Left ventricle myocardium inferior (tissue), 1 donor: ENCODE measurements around the gene SCO1. TPM values are rescaled to one million over a fixed set of nuclear protein-coding genes. Genes with fewer than 3 reads are reported as not detected.

Experiments
- DNase-seq: peaks from one replicate; pipeline ENCODE4 v3.0.0-alpha.2; 2020
- H3K27ac ChIP-seq: fragments of 200-600 bp; replicated peaks from 2 replicates; pipeline ENCODE4 v1.8.0; 2021
- H3K27me3 ChIP-seq: fragments of 200-600 bp; 2 replicates; pipeline ENCODE4 v1.8.0; 2021; ENCODE audit warnings: low read depth
- H3K36me3 ChIP-seq: fragments of 200-600 bp; 2 replicates; pipeline ENCODE4 v1.8.0; 2021
- H3K4me1 ChIP-seq: fragments of 200-600 bp; 2 replicates; pipeline ENCODE4 v1.8.0; 2021
- H3K4me3 ChIP-seq: fragments of 200-600 bp; 2 replicates; pipeline ENCODE4 v1.8.0; 2021; ENCODE audit warnings: mild to moderate bottlenecking, moderate library complexity
- H3K9me3 ChIP-seq: fragments of 200-600 bp; replicated peaks from 2 replicates; pipeline ENCODE4 v1.8.0; 2021
- CTCF ChIP-seq: fragments of 200-600 bp; IDR thresholded peaks from 2 replicates; pipeline ENCODE4 v1.8.0; 2021; ENCODE audit warnings: antibody characterized with exemption, mild to moderate bottlenecking, borderline replicate concordance
- intact Hi-C: fragments of 100-400 bp; cut with micrococcal nuclease; formaldehyde crosslinking; loops from one replicate; pipeline ENCODE4 v1.11.0; 2022
- total RNA-seq: library from RNA; stranded (reverse); fragmentation: NEBNext Ultra II Directional; extraction: Animal tissue kit (Norgen Biotek cat#: 25700); gene quantifications from one replicate; pipeline ENCODE4 v1.2.1, GENCODE V29; 2021
- donor health status: DM: no; HTN: yes; CAD: no; lungs with severe emphysema.

Gene SCO1
- total RNA-seq, 1 donor from 2014 or later = 36.8 TPM

GRCh38 chr17:10664571-10664970 is 32.8 kb downstream of the SCO1 start:
- no peak overlapping the region for H3K4me3 ChIP-seq

GRCh38 chr17:10663231-10663630 is 34.1 kb downstream of the SCO1 start:
- DNase-seq = no peak
- intact Hi-C loops = no loop called here

More at GRCh38 chr17:10664571-10664970, 32.8 kb downstream of the SCO1 start:
- intact Hi-C loops = no loop called here
- TF ChIP-seq CTCF = no peak
- Histone ChIP-seq H3K27me3 (no peaks in the 10 kb centered on the region), H3K27ac (no peak overlapping the region), H3K4me1 (no peaks in the 10 kb centered on the region), H3K36me3 (no peaks in the 10 kb centered on the region), H3K9me3 (no peaks in the 10 kb centered on the region)
- DNase-seq = no peak

GRCh38 chr17:10661437-10661836 is 35.9 kb downstream of the SCO1 start:
- H3K9me3 ChIP-seq = no peaks in the 10 kb centered on the region

More at GRCh38 chr17:10663231-10663630, 34.1 kb downstream of the SCO1 start:
- no peak overlapping the region for H3K27ac ChIP-seq
- TF ChIP-seq CTCF = no peak
- H3K4me3 ChIP-seq = no peak overlapping the region
- no peaks in the 10 kb centered on the region for H3K4me1 ChIP-seq
- no peaks in the 10 kb centered on the region for H3K27me3 ChIP-seq
- no peaks in the 10 kb centered on the region for H3K36me3 ChIP-seq
- no peaks in the 10 kb centered on the region for H3K9me3 ChIP-seq

GRCh38 chr17:10657879-10658278 is 39.5 kb downstream of the SCO1 start:
- DNase-seq = no peak
- no peak for TF ChIP-seq CTCF
- Histone ChIP-seq H3K36me3 (no peaks in the 10 kb centered on the region), H3K27ac (no peak overlapping the region), H3K4me3 (no peak overlapping the region), H3K27me3 (peaks cover 6% of the 10 kb centered on the region), H3K4me1 (no peaks in the 10 kb centered on the region), H3K9me3 (no peaks in the 10 kb centered on the region)
- intact Hi-C loops = no loop called here

More at GRCh38 chr17:10661437-10661836, 35.9 kb downstream of the SCO1 start:
- Histone ChIP-seq H3K27ac (no peak overlapping the region), H3K4me1 (no peaks in the 10 kb centered on the region), H3K4me3 (no peak overlapping the region), H3K27me3 (no peaks in the 10 kb centered on the region), H3K36me3 (no peaks in the 10 kb centered on the region)
- DNase-seq = no peak
- TF ChIP-seq CTCF = no peak
- intact Hi-C loops = no loop called here

GRCh38 chr17:10657148-10657547 is 40.2 kb downstream of the SCO1 start, which contains the start of gene MYH3:
Gene MYH3 (minus strand): TSS chr17:10657309. CDS start chr17:10655064, 2,245 bp downstream.
- H3K27ac ChIP-seq = no peak within 1 kb of the TSS
- H3K4me1 ChIP-seq = no peaks in the 10 kb centered on the region
- no peaks in the 10 kb centered on the region for H3K9me3 ChIP-seq
- no peak for DNase-seq
- no peak for TF ChIP-seq CTCF
- H3K4me3 ChIP-seq = no peak within 1 kb of the TSS
- H3K36me3 ChIP-seq = no peaks in the 10 kb centered on the region
- peaks cover 6% of the 10 kb centered on the region for H3K27me3 ChIP-seq
- intact Hi-C loops = no loop called here
